Hematopoietic multipotent progenitor cell treated with erythropoietin and hydrocortisone succinate and interleukin-3 and kit ligand, for 4 days (in vitro differentiated cells): ENCODE results near the gene CUL2.
"Not testable (repeated sequence)": the region's sequence is repeated elsewhere in the genome, so short reads cannot be mapped to it uniquely, and the experiment has no call there.

Experiments
- DNase-seq: peaks from one replicate; pipeline ENCODE4 v3.0.0-alpha.2; 2015

The CUL2 gene

GRCh38 chr10:34974364-34975065 lies 115.6 kb downstream of the CUL2 start:
- DNase-seq: not testable (repeated sequence)

- not testable (repeated sequence) for DNase-seq
These were observed 116.4 kb downstream of the CUL2 start for GRCh38 chr10:34973757-34974156.

- DNase-seq: not testable (repeated sequence)
These were observed 117.0 kb downstream of the CUL2 start for GRCh38 chr10:34973121-34973520.

- not testable (repeated sequence) for DNase-seq
These were observed 117.5 kb downstream of the CUL2 start for GRCh38 chr10:34972591-34972990.

- DNase-seq: not testable (repeated sequence)
These were observed 118.4 kb downstream of the CUL2 start for GRCh38 chr10:34971606-34972334.

- DNase-seq: no peak
These were observed 121.0 kb downstream of the CUL2 start for GRCh38 chr10:34969171-34969570.

- no peak for DNase-seq
These were observed 122.7 kb downstream of the CUL2 start for GRCh38 chr10:34967335-34967880.

- DNase-seq: no peak
These were observed 123.7 kb downstream of the CUL2 start for GRCh38 chr10:34966451-34966850.

- DNase-seq: no peak
These were observed 124.1 kb downstream of the CUL2 start for GRCh38 chr10:34966040-34966439.

GRCh38 chr10:34964166-34964800 lies 125.9 kb downstream of the CUL2 start:
- no peak for DNase-seq

- DNase-seq: no peak
These were observed 127.3 kb downstream of the CUL2 start for GRCh38 chr10:34962866-34963265.

GRCh38 chr10:34960983-34961382 lies 129.2 kb downstream of the CUL2 start:
- no peak for DNase-seq

- no peak for DNase-seq
These were observed 130.4 kb downstream of the CUL2 start for GRCh38 chr10:34959786-34960185.

GRCh38 chr10:34959321-34959720 lies 130.8 kb downstream of the CUL2 start:
- no peak for DNase-seq
